ENCODE data around the gene CD38.
"Not testable (repeated sequence)": the region's sequence is repeated elsewhere in the genome, so short reads cannot be mapped to it uniquely, and the experiment has no call there.

Gene CD38

DNA sequence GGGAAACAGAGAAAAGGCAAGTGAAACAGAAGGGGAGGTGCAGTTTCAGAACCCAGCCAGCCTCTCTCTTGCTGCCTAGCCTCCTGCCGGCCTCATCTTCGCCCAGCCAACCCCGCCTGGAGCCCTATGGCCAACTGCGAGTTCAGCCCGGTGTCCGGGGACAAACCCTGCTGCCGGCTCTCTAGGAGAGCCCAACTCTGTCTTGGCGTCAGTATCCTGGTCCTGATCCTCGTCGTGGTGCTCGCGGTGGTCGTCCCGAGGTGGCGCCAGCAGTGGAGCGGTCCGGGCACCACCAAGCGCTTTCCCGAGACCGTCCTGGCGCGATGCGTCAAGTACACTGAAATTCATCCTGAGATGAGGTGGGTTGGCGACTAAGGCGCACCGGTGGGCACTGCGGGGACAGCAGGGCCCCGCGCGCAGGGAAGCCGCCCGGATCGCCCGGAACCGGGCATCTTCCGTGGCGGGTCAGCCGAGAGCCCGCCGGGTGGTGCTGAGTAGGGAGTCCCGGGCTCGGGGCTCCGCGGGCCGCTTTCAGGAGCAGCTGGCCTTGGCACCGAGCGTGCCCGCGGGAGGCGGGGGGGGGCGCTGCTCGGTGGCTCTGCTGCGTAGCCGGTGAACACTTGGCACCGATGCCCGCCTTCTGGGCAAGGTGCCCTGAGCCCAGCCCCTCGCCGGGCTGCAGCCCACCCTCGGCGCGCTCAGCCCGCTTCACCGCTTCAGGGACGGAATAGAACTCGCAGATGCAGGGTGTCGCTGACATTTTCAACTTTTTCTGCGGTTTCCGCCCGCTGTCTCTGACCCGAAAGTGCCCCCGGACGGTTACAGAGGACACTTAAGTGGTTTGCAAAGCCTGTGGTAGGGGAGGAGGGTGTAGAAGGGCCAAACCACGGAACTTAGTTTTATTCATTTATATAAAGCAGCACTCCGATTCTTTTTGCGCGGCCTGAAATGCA, at the start of gene CD38:
CD38 (plus strand) TSS at position 40 of the 953 bp plus-strand sequence; CDS start at position 127, 87 bp downstream.
- peak; percentile 41 for DNase-seq (ENCODE audit: low spot score)

DNA sequence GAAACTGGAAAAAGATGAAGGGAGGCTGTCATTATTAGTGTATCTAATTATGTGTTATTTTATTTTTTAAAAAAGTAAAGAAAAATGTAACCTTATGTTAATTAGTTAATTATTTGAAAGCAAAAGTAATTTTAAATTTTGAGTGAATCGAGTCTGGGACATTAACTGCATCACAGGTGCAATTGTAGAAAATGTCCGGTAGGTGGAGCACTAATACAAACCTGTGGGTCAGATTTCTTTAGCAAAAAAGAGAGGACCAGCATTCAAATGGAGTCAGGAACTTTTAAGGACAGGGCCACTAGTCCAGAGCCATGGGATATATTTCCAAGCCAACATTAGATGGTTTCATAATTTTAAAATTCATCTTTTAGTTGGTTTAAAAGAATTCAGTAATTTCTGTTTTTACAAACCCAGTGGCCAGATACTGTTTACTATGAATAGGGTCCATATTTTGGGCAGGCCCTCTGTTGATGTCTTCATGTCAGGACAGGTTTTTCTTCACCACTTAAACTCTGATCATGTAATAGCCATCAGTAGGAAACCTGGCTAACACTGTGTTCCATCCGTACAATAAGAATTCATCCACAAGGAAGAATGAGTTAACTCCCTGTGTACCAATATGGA, 48.1 kb upstream of the CD38 start:
- DNase-seq (ENCODE audit: low spot score), result peak; percentile 74

GRCh38 chr4:15733061-15733460, 45.1 kb upstream of the CD38 start:
- not testable (repeated sequence) for DNase-seq (ENCODE audit: low spot score)

DNA sequence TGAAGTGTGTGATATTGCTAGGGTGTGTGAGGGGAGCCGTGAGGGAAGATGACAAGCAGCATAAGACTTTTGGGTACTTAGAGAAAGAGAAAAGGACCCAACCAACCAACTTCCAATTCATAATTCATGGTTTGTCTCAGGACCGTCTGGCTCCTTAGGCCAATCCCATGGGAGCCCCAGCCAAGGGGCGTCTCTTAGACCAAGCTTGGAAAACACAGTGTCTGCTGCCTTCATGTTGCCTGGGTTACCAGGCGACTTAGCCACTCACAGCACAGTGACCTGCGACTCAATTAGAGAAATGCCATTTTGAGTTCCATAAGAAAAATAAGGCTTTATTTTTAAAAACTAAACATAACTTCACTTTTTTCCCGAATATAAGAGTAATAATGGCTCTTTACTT, 42.6 kb upstream of the CD38 start:
- DNase-seq (ENCODE audit: low spot score), result no peak

DNA sequence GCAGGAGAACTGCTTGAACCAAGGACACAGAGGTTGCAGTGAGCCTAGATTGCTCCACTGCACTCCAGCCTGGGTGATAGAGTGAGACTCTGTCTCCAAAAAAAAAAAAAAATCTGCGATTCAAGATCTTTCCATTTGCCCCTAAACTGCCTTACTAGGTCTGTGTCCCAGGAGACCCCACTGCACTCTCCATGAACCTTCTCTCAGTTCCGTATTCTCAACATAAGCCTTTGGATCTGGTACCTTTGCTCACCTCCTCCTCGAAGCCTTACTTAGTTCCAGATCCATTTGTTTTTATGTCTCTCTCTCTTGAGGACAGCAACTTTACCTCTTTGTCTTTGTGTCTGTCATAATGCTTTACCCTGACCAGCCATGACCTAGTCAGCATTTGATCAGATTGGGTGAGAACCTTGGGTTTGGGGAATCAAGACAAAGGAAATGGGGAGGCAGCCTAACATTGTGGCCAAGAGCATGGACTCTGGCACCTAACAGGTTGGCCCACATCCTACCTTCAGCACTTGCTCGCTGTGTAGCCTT, 41.5 kb upstream of the CD38 start:
- no peak for DNase-seq (ENCODE audit: low spot score)

DNA sequence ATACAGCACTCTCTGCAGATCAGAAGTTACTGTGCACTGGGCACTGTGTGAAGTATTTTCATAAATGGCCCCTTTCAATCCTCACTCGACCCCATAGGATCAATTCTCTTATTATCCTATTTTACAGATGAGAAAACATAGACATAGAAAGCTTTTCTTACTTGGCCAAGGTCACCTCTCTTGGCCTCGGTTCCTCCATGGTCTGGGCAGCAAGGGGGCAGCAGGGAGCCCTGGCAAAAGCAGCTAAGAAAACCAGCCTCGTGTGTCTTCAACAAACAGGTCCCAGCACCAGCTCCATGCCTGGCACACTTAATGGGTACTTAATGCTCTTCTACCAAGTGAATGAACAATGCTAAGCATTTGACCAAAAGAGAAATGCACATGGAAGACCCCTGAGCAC, 40.9 kb upstream of the CD38 start:
- DNase-seq (ENCODE audit: low spot score), result no peak

DNA sequence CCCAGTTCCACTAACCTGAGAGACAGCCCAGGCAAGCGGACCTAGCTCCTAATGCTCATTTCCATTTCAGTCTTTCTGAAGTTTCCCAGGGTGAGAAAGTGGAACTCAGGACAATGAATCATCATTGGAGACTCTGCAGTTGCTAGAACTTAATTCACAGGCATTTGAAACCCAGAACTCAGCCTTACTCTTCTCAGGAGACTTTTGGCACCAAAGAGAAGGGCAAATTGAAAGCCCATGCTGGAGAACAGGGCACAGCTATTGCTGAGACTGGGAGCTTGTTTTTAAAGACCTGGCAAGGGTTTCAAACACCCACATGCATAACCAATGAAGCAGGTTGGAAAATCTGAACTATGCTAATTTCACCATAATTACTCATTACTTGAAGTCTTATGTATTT, 39.3 kb upstream of the CD38 start:
- DNase-seq (ENCODE audit: low spot score), result peak; percentile 43

- DNase-seq (ENCODE audit: low spot score), result no peak
Observed at GRCh38 chr4:15740764-15741404, 37.2 kb upstream of the CD38 start.

GRCh38 chr4:15742083-15742582, 36.0 kb upstream of the CD38 start:
- DNase-seq (ENCODE audit: low spot score), result no peak

- DNase-seq (ENCODE audit: low spot score), result no peak
Observed at GRCh38 chr4:15742637-15743036, 35.5 kb upstream of the CD38 start.

DNA sequence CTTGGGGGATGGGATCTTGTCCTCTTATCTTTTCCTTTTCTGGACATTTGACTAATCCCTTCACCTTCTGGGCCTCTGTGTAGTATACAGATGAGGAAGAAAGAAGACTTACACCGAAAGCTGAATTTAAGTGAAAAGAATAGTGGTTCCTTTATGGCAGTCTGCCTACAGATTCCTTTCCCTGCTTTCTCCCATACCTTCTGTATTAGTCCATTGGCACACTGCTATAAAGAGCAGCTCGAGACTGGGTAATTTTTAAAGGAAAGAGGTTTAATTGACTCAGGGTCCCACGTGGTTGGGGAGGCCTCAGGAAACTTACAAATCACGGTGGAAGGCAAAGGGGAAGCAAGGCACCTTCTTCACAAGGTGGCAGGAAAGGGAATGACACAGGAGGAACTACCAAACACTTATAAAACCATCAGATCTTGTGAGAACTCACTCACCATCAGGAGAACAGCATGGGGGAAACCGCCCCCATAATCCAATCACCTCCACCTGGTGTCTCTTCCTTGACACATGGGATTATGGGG, 34.0 kb upstream of the CD38 start:
- peak; percentile 29 for DNase-seq (ENCODE audit: low spot score)

DNA sequence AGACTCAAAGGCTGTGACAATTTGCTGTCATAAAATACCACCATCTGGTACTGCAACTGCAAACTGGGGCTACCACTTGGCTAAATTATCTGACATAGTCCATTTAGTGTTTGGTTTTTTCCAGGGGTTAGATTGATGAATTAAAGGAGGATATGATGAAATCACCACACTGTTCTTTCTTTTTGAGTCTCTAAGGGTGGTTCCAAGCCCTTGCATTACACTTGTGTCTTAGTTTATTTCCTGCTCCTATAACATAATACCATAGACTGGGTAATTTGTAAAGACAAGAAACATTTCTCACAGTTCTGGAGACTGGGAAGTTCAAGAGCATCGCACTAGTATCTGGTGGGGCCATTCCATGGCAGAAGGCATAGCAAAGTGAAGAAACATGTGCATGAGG, 32.0 kb upstream of the CD38 start:
- no peak for DNase-seq (ENCODE audit: low spot score)

- DNase-seq (ENCODE audit: low spot score), result no peak
Observed at GRCh38 chr4:15749001-15749400, 29.1 kb upstream of the CD38 start.

GRCh38 chr4:15751153-15751552, 27.0 kb upstream of the CD38 start:
- no peak for DNase-seq (ENCODE audit: low spot score)

GRCh38 chr4:15753081-15753480, 25.0 kb upstream of the CD38 start:
- no peak for DNase-seq (ENCODE audit: low spot score)

- no peak for DNase-seq (ENCODE audit: low spot score)
Observed at GRCh38 chr4:15753786-15754185, 24.3 kb upstream of the CD38 start.

- DNase-seq (ENCODE audit: low spot score), result no peak
Observed at GRCh38 chr4:15754323-15754722, 23.8 kb upstream of the CD38 start.

GRCh38 chr4:15755321-15756155, 22.6 kb upstream of the CD38 start:
- DNase-seq (ENCODE audit: low spot score), result no peak

GRCh38 chr4:15756361-15756861, 21.7 kb upstream of the CD38 start:
- DNase-seq (ENCODE audit: low spot score), result no peak

- no peak for DNase-seq (ENCODE audit: low spot score)
Observed at GRCh38 chr4:15757054-15757453, 21.1 kb upstream of the CD38 start.

DNA sequence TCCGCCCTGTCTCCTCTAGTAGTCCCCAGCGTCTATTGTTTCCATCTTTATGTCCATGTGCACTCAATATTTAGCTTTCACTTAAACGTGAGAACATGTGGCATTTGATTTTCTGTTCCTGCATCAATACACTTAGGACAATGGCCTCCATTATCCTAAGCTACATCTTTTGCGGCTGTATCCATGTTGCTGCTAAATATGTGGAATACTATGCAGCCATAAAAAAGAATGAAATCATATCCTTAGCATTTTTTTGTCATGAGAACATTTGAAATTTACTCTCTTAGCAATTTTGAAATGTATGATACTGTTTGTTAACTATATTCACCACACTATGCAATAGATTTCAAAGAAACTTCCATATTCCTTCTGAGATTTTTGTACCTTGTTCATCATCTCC, 19.8 kb upstream of the CD38 start:
- DNase-seq (ENCODE audit: low spot score), result no peak
